ENCODE results near the gene CDH8. TPM values are rescaled to one million over a fixed set of nuclear protein-coding genes. Genes with fewer than 3 reads are reported as not detected.

CDH8 gene
- total RNA-seq, 4 donors from 2014 or later: not detected

- TF ChIP-seq CTCF (IDR thresholded peaks at IDR 0.05; ENCODE audit: low read depth): no peak
Measured at GRCh38 chr16:62033065-62033464, 3.2 kb downstream of the CDH8 start.

GRCh38 chr16:62029947-62030346 lies 6.3 kb downstream of the CDH8 start:
- no peak for TF ChIP-seq CTCF (IDR thresholded peaks at IDR 0.05; ENCODE audit: low read depth)

GRCh38 chr16:62022688-62023087 lies 13.6 kb downstream of the CDH8 start:
- no peak for TF ChIP-seq CTCF (IDR thresholded peaks at IDR 0.05; ENCODE audit: low read depth)

- no peak for TF ChIP-seq CTCF (IDR thresholded peaks at IDR 0.05; ENCODE audit: low read depth)
Measured at GRCh38 chr16:62021161-62021581, 15.1 kb downstream of the CDH8 start.

DNA sequence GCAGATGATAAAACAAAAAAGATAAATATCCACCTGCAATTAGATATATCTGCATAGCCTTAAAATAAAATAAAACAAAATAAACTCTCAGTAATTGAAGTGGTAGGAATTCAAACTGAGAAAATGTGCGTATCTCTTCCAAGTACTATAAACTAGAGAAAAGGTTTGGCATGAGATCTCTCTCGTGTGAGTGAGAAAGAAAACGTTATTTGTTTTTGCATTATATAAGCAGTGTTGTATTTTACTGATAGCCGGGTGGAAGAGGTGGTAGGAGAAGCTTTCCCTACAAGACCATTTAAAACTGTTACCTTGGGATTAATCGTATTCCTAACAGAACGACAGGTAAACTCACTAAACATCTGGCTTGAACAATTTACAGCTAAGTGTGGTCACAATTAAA lies 15.6 kb downstream of the CDH8 start:
- TF ChIP-seq CTCF (IDR thresholded peaks at IDR 0.05; ENCODE audit: low read depth): no peak

DNA sequence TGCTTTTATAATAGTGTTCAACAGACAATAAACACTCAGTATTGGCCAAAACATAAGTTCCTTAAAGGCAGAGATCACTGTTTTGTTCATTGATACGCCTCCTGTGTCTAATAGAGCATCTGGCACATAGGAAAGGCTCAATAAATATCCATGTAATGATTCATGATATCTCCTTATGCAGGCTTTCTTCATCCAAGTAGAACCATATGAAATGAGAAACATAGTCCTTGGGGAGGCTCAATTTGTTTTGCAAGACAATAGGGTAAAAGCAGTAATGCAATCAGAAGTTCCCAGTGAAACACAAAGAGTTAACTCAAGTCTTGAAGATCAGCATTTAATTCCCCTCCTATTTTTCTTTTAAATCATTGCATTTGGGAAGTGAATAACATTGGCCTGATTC lies 16.4 kb downstream of the CDH8 start:
- no peak for TF ChIP-seq CTCF (IDR thresholded peaks at IDR 0.05; ENCODE audit: low read depth)

DNA sequence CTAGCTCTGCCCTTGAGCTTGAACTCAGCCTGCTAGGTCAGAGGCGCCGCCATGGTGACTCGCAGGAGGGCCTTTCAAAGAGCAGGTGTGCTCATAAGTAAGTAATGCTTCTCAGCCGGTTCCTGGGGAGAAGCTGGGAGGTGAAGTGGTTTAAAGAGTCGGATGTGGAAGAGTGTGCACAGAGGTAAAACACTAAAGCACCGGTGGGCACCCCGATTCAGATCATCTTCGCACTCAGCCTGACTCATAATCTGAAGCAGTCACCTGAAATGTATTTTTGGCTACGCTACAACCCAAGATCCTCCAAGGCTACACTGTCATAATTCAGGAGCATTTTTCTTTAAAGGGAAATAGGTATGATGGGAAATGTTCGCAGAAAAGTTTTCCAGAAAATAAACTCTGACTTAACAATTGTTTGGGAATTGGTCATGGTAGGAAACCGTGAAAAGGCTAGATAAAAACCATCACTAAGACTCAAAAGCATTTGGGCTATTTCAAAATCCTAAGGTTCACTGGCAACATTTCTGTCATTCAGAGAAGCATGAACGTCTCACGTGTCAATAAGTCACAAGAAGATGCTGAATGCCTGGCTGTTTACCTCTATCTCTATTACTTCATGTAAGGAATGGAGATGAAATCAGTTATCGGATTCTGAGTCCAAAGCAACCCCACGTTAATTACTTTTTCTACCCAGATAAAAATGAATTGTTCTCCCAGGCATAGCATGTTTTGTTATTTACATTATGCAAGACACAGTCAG lies 17.8 kb downstream of the CDH8 start:
- no peak for TF ChIP-seq CTCF (IDR thresholded peaks at IDR 0.05; ENCODE audit: low read depth)
